Hepatocyte (in vitro differentiated cells): ENCODE results near the gene RNF144B. TPM values are rescaled to one million over a fixed set of nuclear protein-coding genes. Genes with fewer than 3 reads are reported as not detected.
A peak's percentile ranks its signal among the peaks of the same experiment; 100 is the strongest.

Source experiments
- DNase-seq: peaks from one replicate; pipeline ENCODE4 v3.0.0-alpha.2; 2016; ENCODE audit warnings: low spot score
- H2AFZ ChIP-seq: fragments of 200-600 bp; sonication (generic); 2 replicates; pipeline ENCODE4 v1.6.0; 2016; ENCODE audit warnings: antibody characterized with exemption, mild to moderate bottlenecking
- H3K27ac ChIP-seq: fragments of 200-600 bp; sonication (generic); 2 replicates; pipeline ENCODE4 v1.5.1; 2016; ENCODE audit warnings: mild to moderate bottlenecking
- H3K27me3 ChIP-seq: fragments of 200-600 bp; sonication (generic); 2 replicates; pipeline ENCODE4 v1.6.1; 2016
- H3K36me3 ChIP-seq: fragments of 200-600 bp; sonication (generic); replicated peaks from 2 replicates; pipeline ENCODE4 v1.5.1; 2016; ENCODE audit warnings: low read depth; ENCODE audit not compliant: insufficient read depth
- H3K4me1 ChIP-seq: fragments of 200-600 bp; sonication (generic); 2 replicates; pipeline ENCODE4 v1.5.1; 2016; ENCODE audit warnings: mild to moderate bottlenecking, moderate library complexity; ENCODE audit not compliant: insufficient read depth
- H3K4me2 ChIP-seq: fragments of 200-600 bp; sonication (generic); 2 replicates; pipeline ENCODE4 v1.6.0; 2016
- H3K4me3 ChIP-seq: fragments of 200-600 bp; sonication (generic); 2 replicates; pipeline ENCODE4 v1.5.1; 2016; ENCODE audit warnings: mild to moderate bottlenecking
- H3K79me2 ChIP-seq: fragments of 200-600 bp; sonication (generic); 2 replicates; pipeline ENCODE4 v1.6.0; 2017; ENCODE audit warnings: mild to moderate bottlenecking
- H3K9me2 ChIP-seq: fragments of 200-600 bp; sonication (generic); replicated peaks from 2 replicates; pipeline ENCODE4 v1.6.0; 2017; ENCODE audit warnings: mild to moderate bottlenecking; ENCODE audit not compliant: insufficient read depth
- H3K9me3 ChIP-seq: fragments of 200-600 bp; sonication (generic); 2 replicates; pipeline ENCODE4 v1.5.1; 2016; ENCODE audit warnings: low read depth, mild to moderate bottlenecking
- H4K20me1 ChIP-seq: fragments of 200-600 bp; sonication (generic); 2 replicates; pipeline ENCODE4 v1.6.0; 2016; ENCODE audit warnings: mild to moderate bottlenecking; ENCODE audit not compliant: insufficient read depth, poor library complexity, severe bottlenecking
- CTCF ChIP-seq: fragments of 200-600 bp; sonication (generic); IDR thresholded peaks from 2 replicates; pipeline ENCODE4 v1.5.1; 2016; ENCODE audit warnings: antibody characterized with exemption, mild to moderate bottlenecking; ENCODE audit not compliant: poor library complexity
- EZH2 ChIP-seq: fragments of 200-600 bp; sonication (generic); IDR thresholded peaks from 2 replicates; pipeline ENCODE4 v1.6.1; 2016; ENCODE audit warnings: antibody characterized with exemption, mild to moderate bottlenecking, borderline replicate concordance
- EZH2phosphoT487 ChIP-seq: fragments of 200-600 bp; sonication (generic); IDR thresholded peaks from one replicate; pipeline ENCODE4 v1.6.1; 2018; ENCODE audit warnings: antibody characterized with exemption, mild to moderate bottlenecking, low read depth, moderate library complexity; ENCODE audit not compliant: unreplicated experiment, severe bottlenecking
- WGBS: methylation state at CpG from one replicate; pipeline ENCODE4 v1.1.6; 2016; ENCODE audit warnings: low lambda C conversion rate; ENCODE audit errors: missing lambda C conversion rate; 5-methylcytosine and 5-hydroxymethylcytosine counted together
- polyA plus RNA-seq: library from polyadenylated mRNA; unstranded; fragments of >200 nt; fragmentation: Nextera tagmentation; extraction: Ambion mirVana; gene quantifications from 2 replicates; pipeline ENCODE4 v1.2.1, GENCODE V29; 2016
- total RNA-seq: library from RNA; depleted of rRNA; stranded (reverse); fragments of >200 nt; gene quantifications from 2 replicates; pipeline ENCODE4 v1.2.3, GENCODE V29; 2014

Gene RNF144B
- total and polyA plus RNA-seq, 2 experiments from 2014 or later = 0.37 to 2.2 TPM

DNA sequence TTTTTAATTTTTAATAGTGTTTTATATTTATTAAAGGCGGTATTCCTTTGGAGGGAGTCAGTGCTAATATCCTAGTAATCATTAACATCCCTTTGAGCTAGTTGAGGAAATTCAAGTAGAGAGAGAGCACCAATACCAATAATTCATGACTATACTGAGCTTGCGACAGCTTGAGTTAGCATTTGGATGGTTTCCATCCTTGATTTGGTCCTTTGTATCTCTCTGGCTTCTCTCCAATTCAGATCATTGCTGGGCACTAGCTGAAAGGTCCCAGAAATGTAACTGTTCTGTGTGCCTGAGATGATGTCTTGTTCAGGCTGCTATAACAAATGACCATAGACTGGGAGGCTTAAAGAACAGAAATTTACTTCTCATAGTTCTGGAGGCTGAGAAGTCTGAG, 77.0 kb downstream of the RNF144B start:
- Histone ChIP-seq H3K79me2 (no peaks in the 10 kb centered on the region), H4K20me1 (no peaks in the 10 kb centered on the region), H2AFZ (no peak overlapping the region), H3K9me2 (no peaks in the 10 kb centered on the region), H3K4me3 (no peak overlapping the region), H3K27me3 (no peaks in the 10 kb centered on the region), H3K4me1 (peaks cover 13% of the 10 kb centered on the region), H3K36me3 (no peaks in the 10 kb centered on the region), H3K9me3 (no peaks in the 10 kb centered on the region), H3K4me2 (no peak overlapping the region), H3K27ac (no peak overlapping the region)
- TF ChIP-seq EZH2phosphoT487 = no peak
- no peak for TF ChIP-seq EZH2
- TF ChIP-seq CTCF = no peak
- 92% methylated on average over 2 of the region's 2 CpGs for WGBS
- DNase-seq = no peak

- Histone ChIP-seq H3K36me3 (no peaks in the 10 kb centered on the region), H3K27me3 (no peaks in the 10 kb centered on the region), H4K20me1 (no peaks in the 10 kb centered on the region), H3K4me1 (peaks cover 13% of the 10 kb centered on the region), H3K4me2 (no peak overlapping the region), H3K9me3 (no peaks in the 10 kb centered on the region), H3K9me2 (no peaks in the 10 kb centered on the region), H3K4me3 (no peak overlapping the region), H3K79me2 (no peaks in the 10 kb centered on the region), H2AFZ (no peak overlapping the region), H3K27ac (no peak overlapping the region)
- no peak for TF ChIP-seq CTCF
- TF ChIP-seq EZH2 = no peak
- TF ChIP-seq EZH2phosphoT487 = no peak
- no peak for DNase-seq
- WGBS = 87% methylated on average over 5 of the region's 5 CpGs
These were observed 78.4 kb downstream of the RNF144B start for GRCh38 chr6:18465410-18466154.

DNA sequence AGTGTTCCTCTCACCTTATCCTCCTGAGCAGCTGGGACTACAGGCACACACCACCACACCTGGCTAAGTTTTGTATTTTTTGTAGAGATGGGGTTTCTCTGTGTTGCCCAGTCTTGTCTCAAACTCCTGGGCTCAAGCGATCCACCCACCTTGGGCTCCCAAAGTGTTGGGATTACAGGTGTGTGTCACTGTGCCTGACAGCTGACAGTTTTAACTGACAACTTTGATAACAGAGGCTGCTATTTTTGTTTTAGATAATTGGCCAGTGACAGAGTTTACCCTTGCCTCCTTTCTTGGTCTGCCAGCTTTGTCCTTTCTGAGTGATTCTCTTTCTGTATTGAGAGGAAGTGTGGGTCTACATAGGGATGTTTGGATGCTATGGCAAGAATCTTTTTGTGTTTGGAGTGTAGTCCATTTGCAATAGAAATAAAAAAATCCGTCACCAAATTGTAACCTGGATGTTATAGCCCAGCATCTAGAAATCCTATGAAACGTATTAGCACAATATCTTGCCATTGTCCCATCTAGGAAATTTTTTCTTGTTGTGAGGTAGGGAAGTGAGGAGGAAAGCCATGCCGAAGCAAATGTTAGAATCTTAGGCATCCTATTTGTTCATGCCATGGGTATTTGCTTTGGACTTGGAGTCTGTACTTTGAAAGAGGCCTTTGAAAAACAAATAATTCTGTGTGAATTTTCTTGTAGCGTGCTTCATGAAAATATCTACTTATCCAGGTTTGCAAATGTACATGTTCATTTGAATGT, 80.8 kb downstream of the RNF144B start:
- WGBS = 66% methylated on average over 5 of the region's 5 CpGs
- Histone ChIP-seq H3K79me2 (no peaks in the 10 kb centered on the region), H2AFZ (no peak overlapping the region), H3K27ac (peak overlapping the region; percentile 14), H3K27me3 (no peaks in the 10 kb centered on the region), H3K4me3 (no peak overlapping the region), H3K9me2 (no peaks in the 10 kb centered on the region), H3K36me3 (no peaks in the 10 kb centered on the region), H3K4me1 (peaks cover 13% of the 10 kb centered on the region), H3K9me3 (no peaks in the 10 kb centered on the region), H3K4me2 (peak overlapping the region; percentile 40), H4K20me1 (no peaks in the 10 kb centered on the region)
- no peak for DNase-seq
- TF ChIP-seq EZH2 = no peak
- TF ChIP-seq CTCF = no peak
- TF ChIP-seq EZH2phosphoT487 = no peak
